Measurements from ENCODE around the gene GULP1. TPM values are rescaled to one million over a fixed set of nuclear protein-coding genes. Genes with fewer than 3 reads are reported as not detected.

Gene GULP1
- total and polyA plus RNA-seq, 2 experiments from 2014 or later, result 94.6 to 181 TPM

GRCh38 chr2:188338463-188338862 is 46.8 kb downstream of the GULP1 start (continued):
- TF ChIP-seq, protein P1, sequence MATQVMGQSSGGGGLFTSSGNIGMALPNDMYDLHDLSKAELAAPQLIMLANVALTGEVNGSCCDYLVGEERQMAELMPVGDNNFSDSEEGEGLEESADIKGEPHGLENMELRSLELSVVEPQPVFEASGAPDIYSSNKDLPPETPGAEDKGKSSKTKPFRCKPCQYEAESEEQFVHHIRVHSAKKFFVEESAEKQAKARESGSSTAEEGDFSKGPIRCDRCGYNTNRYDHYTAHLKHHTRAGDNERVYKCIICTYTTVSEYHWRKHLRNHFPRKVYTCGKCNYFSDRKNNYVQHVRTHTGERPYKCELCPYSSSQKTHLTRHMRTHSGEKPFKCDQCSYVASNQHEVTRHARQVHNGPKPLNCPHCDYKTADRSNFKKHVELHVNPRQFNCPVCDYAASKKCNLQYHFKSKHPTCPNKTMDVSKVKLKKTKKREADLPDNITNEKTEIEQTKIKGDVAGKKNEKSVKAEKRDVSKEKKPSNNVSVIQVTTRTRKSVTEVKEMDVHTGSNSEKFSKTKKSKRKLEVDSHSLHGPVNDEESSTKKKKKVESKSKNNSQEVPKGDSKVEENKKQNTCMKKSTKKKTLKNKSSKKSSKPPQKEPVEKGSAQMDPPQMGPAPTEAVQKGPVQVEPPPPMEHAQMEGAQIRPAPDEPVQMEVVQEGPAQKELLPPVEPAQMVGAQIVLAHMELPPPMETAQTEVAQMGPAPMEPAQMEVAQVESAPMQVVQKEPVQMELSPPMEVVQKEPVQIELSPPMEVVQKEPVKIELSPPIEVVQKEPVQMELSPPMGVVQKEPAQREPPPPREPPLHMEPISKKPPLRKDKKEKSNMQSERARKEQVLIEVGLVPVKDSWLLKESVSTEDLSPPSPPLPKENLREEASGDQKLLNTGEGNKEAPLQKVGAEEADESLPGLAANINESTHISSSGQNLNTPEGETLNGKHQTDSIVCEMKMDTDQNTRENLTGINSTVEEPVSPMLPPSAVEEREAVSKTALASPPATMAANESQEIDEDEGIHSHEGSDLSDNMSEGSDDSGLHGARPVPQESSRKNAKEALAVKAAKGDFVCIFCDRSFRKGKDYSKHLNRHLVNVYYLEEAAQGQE (IDR thresholded peaks at IDR 0.05; ENCODE audit: unreplicated experiment), result no peak
- TF ChIP-seq EZH2 (IDR thresholded peaks at IDR 0.05; ENCODE audit: low read depth, unreplicated experiment), result no peak
- no peak for TF ChIP-seq ZNF331 (CRISPR knock-in tag; IDR thresholded peaks at IDR 0.05; ENCODE audit: low read depth)
- TF ChIP-seq NANOG (IDR thresholded peaks at IDR 0.05; ENCODE audit: borderline replicate concordance), result no peak

- Mint-ChIP-seq H3K4me3 (no peak overlapping the region; the same call in 2 of the 3 replicates), H3K27me3 (ENCODE audit: insufficient read depth, low read depth, poor library complexity) (no peaks in the 10 kb centered on the region), H3K36me3 (ENCODE audit: low read depth) (peaks cover 20% of the 10 kb centered on the region; the same call in 2 of the 3 replicates), H3K9me3 (no peaks in the 10 kb centered on the region), H3K4me1 (peaks cover 54% of the 10 kb centered on the region), H3K27ac (peak overlapping the region; percentile 47; the same call in 1 of the 2 replicates)
- Histone ChIP-seq H3K4me2 (peak overlapping the region; percentile 11; the same call in 1 of the 2 replicates), H3K4me1 (ENCODE audit: insufficient read depth) (peaks cover 55% of the 10 kb centered on the region), H2AFZ (no peak overlapping the region), H3F3A (replicated peaks; ENCODE audit: low read depth) (no peaks in the 10 kb centered on the region), H4K20me1 (replicated peaks; ENCODE audit: insufficient read depth) (peaks cover 16% of the 10 kb centered on the region), H3K27ac (ENCODE audit: low read depth) (peak overlapping the region; percentile 55), H3K79me2 (replicated peaks; ENCODE audit: insufficient read depth) (peaks cover 100% of the 10 kb centered on the region), H3K4me3 (no peak overlapping the region), H3K9me2 (ENCODE audit: insufficient read depth) (no peaks in the 10 kb centered on the region), H3K27me3 (ENCODE audit: insufficient read depth) (no peaks in the 10 kb centered on the region), H3K36me3 (ENCODE audit: insufficient read depth) (no peaks in the 10 kb centered on the region)
- no peak for DNase-seq (ENCODE audit: low spot score)
- peak; percentile 73 for ATAC-seq
- TF ChIP-seq EZH2 (IDR thresholded peaks at IDR 0.05; ENCODE audit: low read depth, unreplicated experiment), result no peak
- TF ChIP-seq ZNF114 (CRISPR knock-in tag; IDR thresholded peaks at IDR 0.05), result no peak
- TF ChIP-seq JUNB (IDR thresholded peaks at IDR 0.05; ENCODE audit: unreplicated experiment), result no peak
Observed at GRCh38 chr2:188340257-188340656, 48.6 kb downstream of the GULP1 start.

- peaks cover 48% of the 10 kb centered on the region for H3K4me1 Mint-ChIP-seq
- no peaks in the 10 kb centered on the region for H3K27me3 ChIP-seq (ENCODE audit: insufficient read depth)
- DNase-seq (ENCODE audit: low spot score), result no peak
- TF ChIP-seq ZNF331 (CRISPR knock-in tag; IDR thresholded peaks at IDR 0.05; ENCODE audit: low read depth) (no peak), CREB1 (CRISPR knock-in tag; IDR thresholded peaks at IDR 0.05; ENCODE audit: low read depth) (no peak)
- TF ChIP-seq, protein P1 (IDR thresholded peaks at IDR 0.05; ENCODE audit: unreplicated experiment), result no peak
- H3K36me3 Mint-ChIP-seq (ENCODE audit: low read depth), result peaks cover 8% of the 10 kb centered on the region; the same call in 1 of the 3 replicates
- 0 out of 2 replicates have a peak, but pooled peaks cover 2% of the 10 kb centered on the region for H3F3A ChIP-seq (replicated peaks; ENCODE audit: low read depth)
- no peaks in the 10 kb centered on the region for H3K27me3 Mint-ChIP-seq (ENCODE audit: insufficient read depth, low read depth, poor library complexity)
- H3K4me1 ChIP-seq (ENCODE audit: insufficient read depth), result peaks cover 58% of the 10 kb centered on the region
- no peak overlapping the region for H3K4me3 Mint-ChIP-seq
- peaks cover 34% of the 10 kb centered on the region for H4K20me1 ChIP-seq (replicated peaks; ENCODE audit: insufficient read depth)
- ATAC-seq, result no peak
- no peak overlapping the region for H2AFZ ChIP-seq
- H3K36me3 ChIP-seq (ENCODE audit: insufficient read depth), result no peaks in the 10 kb centered on the region
- H3K27ac ChIP-seq (ENCODE audit: low read depth), result peak overlapping the region; percentile 46
- no peaks in the 10 kb centered on the region for H3K9me3 Mint-ChIP-seq
- peak overlapping the region; percentile 41 for H3K27ac Mint-ChIP-seq
- H3K4me3 ChIP-seq, result no peak overlapping the region
- peaks cover 100% of the 10 kb centered on the region for H3K79me2 ChIP-seq (replicated peaks; ENCODE audit: insufficient read depth)
- H3K4me2 ChIP-seq, result no peak overlapping the region
- H3K9me2 ChIP-seq (ENCODE audit: insufficient read depth), result no peaks in the 10 kb centered on the region
Observed at GRCh38 chr2:188345020-188345419, 53.3 kb downstream of the GULP1 start.

Measured in GM23338 (cell line).